HG03139 (cell line): ENCODE measurements around the gene EIPR1.

Source experiments
- ATAC-seq: cut with Tn5 transposase; IDR thresholded peaks from one replicate; pipeline ENCODE4 v1.9.1; 2021; ENCODE audit not compliant: unreplicated experiment

The EIPR1 gene

GRCh38 chr2:3325458-3326181, 52.0 kb downstream of the EIPR1 start:
- ATAC-seq: no peak

- no peak for ATAC-seq
These were observed 53.0 kb downstream of the EIPR1 start for GRCh38 chr2:3324404-3325281.

GRCh38 chr2:3324036-3324386, 53.6 kb downstream of the EIPR1 start:
- ATAC-seq: no peak

DNA sequence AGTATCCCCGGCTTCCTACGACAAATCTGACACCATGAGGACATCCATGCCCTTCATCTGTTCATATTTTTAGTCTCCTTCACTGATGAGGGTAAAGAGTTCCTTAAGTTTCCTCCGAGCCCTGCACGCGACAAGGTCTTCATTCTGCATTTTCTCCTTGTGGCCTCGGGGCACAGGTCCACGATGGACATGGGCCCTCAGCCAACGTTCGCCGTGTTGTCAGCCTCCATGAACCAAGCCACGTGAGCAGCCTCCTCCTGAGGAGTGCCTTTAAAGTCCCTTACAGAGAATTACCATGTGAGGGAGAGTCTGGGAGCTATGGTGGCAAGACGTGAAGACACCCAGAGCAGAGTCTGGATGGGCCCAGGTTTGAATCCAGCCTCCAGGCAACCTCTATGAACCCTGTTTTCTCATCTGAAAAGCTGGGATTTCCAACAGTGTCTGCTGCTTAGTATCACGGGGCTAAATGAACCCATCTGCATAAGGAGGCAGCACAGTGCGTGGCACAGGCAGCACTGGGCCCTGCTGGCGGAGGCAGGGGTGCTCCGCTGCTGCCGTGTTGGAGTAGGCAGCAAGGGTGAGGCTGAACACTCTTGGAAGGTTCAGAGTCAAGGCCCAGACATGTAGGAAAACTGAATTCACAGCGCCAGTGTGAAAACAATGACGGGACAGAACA, 54.1 kb downstream of the EIPR1 start:
- ATAC-seq: no peak

DNA sequence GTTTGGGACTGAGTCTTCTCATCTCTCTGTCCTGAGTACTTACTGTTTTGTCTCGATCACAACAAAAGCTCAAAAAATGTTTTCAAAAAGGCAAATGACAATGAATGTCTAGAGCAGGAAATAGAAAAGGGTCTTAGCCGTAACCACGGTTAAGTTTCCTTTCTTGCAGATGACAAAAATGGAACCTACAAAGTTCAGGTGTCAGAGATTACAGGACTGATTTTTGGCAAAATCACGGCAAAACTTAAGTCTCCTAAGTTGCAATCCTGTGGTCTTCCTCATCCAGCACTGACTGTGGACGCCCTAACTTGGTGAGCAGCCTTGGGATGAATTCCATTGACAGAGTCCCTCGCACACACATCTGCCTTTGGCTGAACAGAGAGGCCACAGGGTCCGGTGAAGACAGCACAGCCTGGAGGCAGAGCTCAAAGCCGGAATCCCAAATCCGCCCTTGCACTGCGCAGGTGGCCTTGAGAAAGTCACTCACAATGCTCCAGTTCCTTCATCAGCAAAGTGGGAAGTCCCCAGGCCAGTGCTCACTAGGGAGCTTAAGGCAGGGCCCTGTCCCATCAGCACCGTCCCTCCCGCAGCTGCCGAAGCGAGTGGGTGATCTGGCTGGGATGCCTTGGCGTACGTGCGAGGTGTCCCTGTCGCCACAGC, 55.2 kb downstream of the EIPR1 start:
- ATAC-seq: no peak

- no peak for ATAC-seq
These were observed 55.8 kb downstream of the EIPR1 start for GRCh38 chr2:3321825-3322224.

DNA sequence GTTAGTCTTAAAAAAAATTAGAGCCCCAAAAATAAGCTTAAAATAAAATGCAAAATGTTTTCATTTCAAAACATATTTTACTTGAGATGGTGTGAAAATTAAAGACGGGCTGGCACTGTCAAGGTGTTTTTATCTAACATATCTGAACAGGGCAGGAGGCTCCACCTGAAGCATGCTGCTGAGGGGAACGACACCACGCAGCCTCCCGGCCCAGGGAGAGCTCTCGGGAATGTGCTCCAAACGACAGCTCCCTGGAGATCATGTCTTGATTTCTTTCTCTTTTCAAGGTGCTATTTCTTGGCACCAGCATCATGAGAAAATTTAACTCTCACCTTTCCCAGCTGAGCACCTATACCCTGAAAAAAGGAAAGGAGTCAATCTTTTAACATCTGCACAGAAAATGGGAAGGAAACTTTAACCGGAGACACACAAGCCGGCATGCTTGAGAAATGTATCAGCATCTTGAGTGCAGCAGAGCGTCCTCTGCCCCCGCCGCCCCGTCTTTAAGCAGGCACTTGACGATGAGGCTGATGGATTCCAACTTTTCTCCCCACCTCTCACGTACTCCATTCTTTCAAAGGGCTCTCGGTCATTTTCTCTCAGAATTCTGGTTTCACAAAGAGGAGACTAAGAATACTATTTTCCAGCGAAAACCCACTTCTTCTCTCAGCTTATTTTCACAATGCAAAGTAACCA, 56.6 kb downstream of the EIPR1 start:
- no peak for ATAC-seq

- no peak for ATAC-seq
These were observed 57.7 kb downstream of the EIPR1 start for GRCh38 chr2:3319745-3320566.

DNA sequence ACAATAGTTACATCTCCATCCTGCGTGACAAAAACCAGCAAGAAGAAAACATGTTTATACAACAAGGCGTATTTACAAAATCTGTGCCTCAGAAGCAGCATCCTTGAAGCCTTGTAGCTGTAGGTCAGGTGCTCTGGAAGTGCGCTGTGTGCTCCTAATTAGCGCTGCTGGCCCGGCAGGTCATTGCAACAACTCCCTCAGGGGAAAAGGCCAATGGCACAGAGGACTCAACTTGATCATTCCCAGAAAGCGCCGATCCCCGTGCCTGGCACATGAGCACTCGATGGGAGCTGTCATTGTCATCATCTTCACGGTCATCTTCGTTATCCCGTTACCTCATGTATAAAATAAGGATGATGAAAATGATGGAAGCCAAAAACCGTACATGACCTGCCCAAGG, 58.5 kb downstream of the EIPR1 start:
- ATAC-seq: no peak

GRCh38 chr2:3317871-3318590, 59.6 kb downstream of the EIPR1 start:
- ATAC-seq: no peak

- ATAC-seq: no peak
These were observed 60.3 kb downstream of the EIPR1 start for GRCh38 chr2:3317277-3317685.

DNA sequence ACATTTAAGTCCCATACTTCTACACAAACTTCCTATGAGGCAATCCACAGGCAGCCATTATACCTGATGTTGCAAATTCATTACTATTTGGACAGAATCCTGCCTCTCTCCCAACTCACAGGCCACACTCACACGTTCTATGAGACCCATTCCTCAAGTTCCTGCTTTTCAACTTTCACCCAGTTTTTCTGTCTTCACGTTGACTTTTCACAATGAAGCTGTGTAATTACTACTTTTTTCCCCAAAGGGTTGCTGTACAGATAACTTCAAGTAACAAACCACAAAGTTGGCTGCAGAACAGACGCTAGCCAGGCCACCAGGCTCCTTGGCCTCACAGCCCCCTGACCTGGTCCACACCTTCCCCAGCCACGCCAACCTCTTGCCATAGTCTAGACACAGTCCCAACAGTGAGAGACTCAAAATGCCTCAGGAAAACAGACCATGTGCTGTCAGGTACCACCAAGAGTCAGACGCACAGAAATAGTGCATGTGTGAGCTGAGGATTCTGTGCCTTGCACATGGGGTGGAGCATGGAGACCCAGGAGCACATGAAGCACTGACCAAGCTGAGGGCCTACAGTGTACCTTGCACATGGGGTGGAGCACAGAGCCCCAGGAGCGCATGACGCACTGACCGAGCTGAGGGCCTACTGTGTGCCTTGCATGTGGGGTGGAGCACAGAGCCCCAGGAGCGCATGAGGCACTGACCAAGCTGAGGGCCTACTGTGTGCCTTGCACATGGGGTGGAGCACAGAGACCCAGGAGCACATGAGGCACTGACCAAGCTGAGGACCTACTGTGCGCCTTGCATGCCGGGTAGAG, 61.0 kb downstream of the EIPR1 start:
- no peak for ATAC-seq

DNA sequence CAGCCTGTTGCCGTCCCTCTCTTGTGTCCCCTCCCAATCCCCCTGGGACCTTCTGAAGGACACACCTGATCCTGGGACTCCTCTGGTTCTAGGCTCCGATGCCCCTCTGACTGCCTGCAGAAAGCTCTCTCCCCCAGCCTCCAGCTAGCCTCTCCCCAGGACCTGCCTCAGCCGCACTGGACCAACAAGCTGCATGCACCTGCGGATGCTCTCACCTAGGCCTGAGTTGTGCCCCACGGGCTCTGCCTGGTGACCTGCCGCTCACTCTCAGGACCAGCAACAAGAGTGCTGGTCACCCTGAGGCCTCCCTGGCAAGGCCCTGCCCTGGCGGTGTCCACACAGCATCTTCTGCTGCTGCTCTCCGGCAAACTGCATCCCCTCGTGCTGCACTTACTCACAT, 63.0 kb downstream of the EIPR1 start:
- ATAC-seq: no peak

DNA sequence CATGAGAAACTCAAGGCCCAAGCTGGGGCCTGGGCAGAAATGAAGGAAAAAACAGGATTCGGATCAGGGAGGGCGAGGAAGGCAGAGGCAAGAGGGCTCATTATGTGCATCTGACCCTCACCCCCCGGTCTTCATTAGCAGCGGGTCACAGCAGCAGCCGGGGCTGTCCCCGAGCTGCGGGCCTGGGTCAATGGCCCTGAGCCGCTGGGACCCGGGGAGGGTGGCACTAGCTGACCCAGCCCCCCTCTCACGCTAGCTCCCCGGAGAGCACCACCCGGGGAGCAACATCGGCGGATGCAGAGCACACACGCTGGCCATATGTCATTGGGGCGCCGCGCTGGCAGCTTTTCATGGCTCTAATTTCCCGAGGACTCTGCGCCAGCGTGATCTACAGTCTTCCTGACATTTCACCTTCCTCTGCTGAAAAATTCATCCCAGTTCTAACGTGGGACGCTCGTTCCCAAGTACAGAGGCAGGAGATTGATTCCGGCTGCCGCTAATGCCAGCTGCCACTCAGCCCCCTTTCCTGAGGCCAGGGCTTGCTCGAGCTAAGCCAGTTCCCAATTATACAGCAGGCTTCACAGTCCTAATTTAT, 63.7 kb downstream of the EIPR1 start:
- no peak for ATAC-seq

- no peak for ATAC-seq
These were observed 64.9 kb downstream of the EIPR1 start for GRCh38 chr2:3312576-3313345.

DNA sequence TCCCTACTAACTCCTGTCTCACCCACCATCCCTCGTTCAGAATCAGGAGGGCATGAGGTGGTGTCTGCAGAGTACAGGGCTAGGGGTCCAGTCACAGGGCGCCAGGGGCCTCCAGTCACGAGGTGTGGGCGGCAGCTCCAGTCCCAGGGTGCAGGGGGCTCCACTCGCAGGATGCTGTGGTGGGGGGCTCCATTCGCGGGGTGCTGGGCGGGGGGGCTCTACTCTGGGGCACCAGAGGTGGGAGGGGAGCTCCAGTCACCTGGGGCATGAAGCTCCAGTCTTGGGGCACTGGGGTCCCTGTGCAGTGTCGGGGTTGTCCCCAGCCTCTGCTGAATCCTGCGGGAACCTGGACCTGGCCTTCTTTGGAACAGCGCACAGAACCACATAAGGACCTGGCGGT, 66.0 kb downstream of the EIPR1 start:
- no peak for ATAC-seq
